ENCODE results near the gene LRIF1.
"Not testable (repeated sequence)": the region's sequence is repeated elsewhere in the genome, so short reads cannot be mapped to it uniquely, and the experiment has no call there.

DNA sequence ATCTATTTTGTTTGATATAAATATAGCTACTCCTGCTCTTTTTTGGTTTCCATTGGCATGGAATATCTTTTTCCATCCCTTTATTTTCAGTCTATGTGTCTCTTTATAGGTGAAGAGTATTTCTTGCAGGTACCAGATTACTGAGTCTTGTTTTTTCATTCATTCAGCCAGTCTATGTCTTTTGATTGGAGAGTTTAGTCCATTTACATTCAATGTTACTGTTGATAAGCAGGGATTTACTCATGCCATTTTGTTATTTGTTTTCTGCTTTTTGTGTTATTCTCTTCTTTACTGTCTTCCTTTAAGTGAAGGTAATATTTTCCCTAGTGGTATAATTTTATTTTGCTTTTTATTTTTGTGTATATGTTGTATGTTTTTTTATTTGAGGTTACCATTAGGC lies 35.9 kb upstream of the LRIF1 start:
- not testable (repeated sequence) for TF ChIP-seq CTCF (IDR thresholded peaks at IDR 0.05); EP300 (IDR thresholded peaks at IDR 0.05; ENCODE audit: low read depth); POLR2A (IDR thresholded peaks at IDR 0.05); POLR2AphosphoS5 (IDR thresholded peaks at IDR 0.05)

Measured in transverse colon (tissue), 4 donors.